HEK293 (cell line): ENCODE data around the gene RASA2.

Source experiments
- BCL11A ChIP-seq: fragments of 450-650 bp; formaldehyde crosslinking; IDR thresholded peaks from 2 replicates; pipeline ENCODE4 v1.5.1; 2016; ENCODE audit warnings: low read depth, missing biosample characterization, missing genetic modification characterization
- GLIS1 ChIP-seq: fragments of 450-650 bp; formaldehyde crosslinking; IDR thresholded peaks from 2 replicates; pipeline ENCODE4 v1.5.1; 2016; ENCODE audit warnings: missing biosample characterization, missing genetic modification characterization
- GLIS2 ChIP-seq: fragments of 450-650 bp; formaldehyde crosslinking; IDR thresholded peaks from 2 replicates; pipeline ENCODE4 v1.5.1; 2016; ENCODE audit warnings: missing biosample characterization, missing genetic modification characterization
- KLF10 ChIP-seq: fragments of 450-650 bp; IDR thresholded peaks from 2 replicates; pipeline ENCODE4 v1.5.1; 2018; ENCODE audit warnings: missing biosample characterization, mild to moderate bottlenecking, missing genetic modification characterization
- PBX3 ChIP-seq: sonication (generic); formaldehyde crosslinking; IDR thresholded peaks from 2 replicates; pipeline ENCODE4 v1.8.1; 2022; ENCODE audit warnings: mild to moderate bottlenecking, moderate library complexity, missing genetic modification reagents
- SCRT1 ChIP-seq: fragments of 450-650 bp; formaldehyde crosslinking; IDR thresholded peaks from 2 replicates; pipeline ENCODE4 v1.5.1; 2016; ENCODE audit warnings: missing biosample characterization, missing genetic modification characterization, borderline replicate concordance
- TSHZ1 ChIP-seq: fragments of 450-650 bp; formaldehyde crosslinking; IDR thresholded peaks from 2 replicates; pipeline ENCODE4 v1.5.1; 2016; ENCODE audit warnings: missing biosample characterization, missing genetic modification characterization, borderline replicate concordance
- YY1 ChIP-seq: fragments of 450-650 bp; formaldehyde crosslinking; IDR thresholded peaks from 2 replicates; pipeline ENCODE4 v1.5.1; 2018; ENCODE audit warnings: missing biosample characterization, missing genetic modification characterization
- ZBTB1 ChIP-seq: fragments of 450-650 bp; formaldehyde crosslinking; IDR thresholded peaks from 2 replicates; pipeline ENCODE4 v1.5.1; 2016; ENCODE audit warnings: missing biosample characterization, missing genetic modification characterization
- ZBTB10 ChIP-seq: fragments of 450-650 bp; formaldehyde crosslinking; IDR thresholded peaks from 2 replicates; pipeline ENCODE4 v1.5.1; 2016; ENCODE audit warnings: missing biosample characterization, missing genetic modification characterization
- ZBTB21 ChIP-seq: fragments of 450-650 bp; formaldehyde crosslinking; IDR thresholded peaks from 2 replicates; pipeline ENCODE4 v1.5.1; 2017; ENCODE audit warnings: missing biosample characterization, missing genetic modification characterization
- ZBTB48 ChIP-seq: fragments of 450-650 bp; formaldehyde crosslinking; IDR thresholded peaks from 2 replicates; pipeline ENCODE4 v1.5.1; 2016; ENCODE audit warnings: missing biosample characterization, missing genetic modification characterization
- ZBTB8A ChIP-seq: fragments of 450-650 bp; formaldehyde crosslinking; IDR thresholded peaks from 2 replicates; pipeline ENCODE4 v1.5.1; 2016; ENCODE audit warnings: missing biosample characterization, missing genetic modification characterization
- ZNF184 ChIP-seq: fragments of 450-650 bp; IDR thresholded peaks from 2 replicates; pipeline ENCODE4 v1.5.1; 2018; ENCODE audit warnings: missing biosample characterization, mild to moderate bottlenecking, missing genetic modification characterization
- ZNF2 ChIP-seq: fragments of 450-650 bp; formaldehyde crosslinking; IDR thresholded peaks from 2 replicates; pipeline ENCODE4 v1.5.1; 2016; ENCODE audit warnings: missing biosample characterization, missing genetic modification characterization
- ZNF302 ChIP-seq: fragments of 450-650 bp; formaldehyde crosslinking; IDR thresholded peaks from 2 replicates; pipeline ENCODE4 v1.5.1; 2016; ENCODE audit warnings: missing biosample characterization, missing genetic modification characterization, low read depth
- ZNF335 ChIP-seq: fragments of 450-650 bp; formaldehyde crosslinking; conservative IDR thresholded peaks from 2 replicates; pipeline ENCODE4 v1.5.1; 2016; ENCODE audit warnings: missing biosample characterization, missing genetic modification characterization
- ZNF354C ChIP-seq: fragments of 450-650 bp; formaldehyde crosslinking; IDR thresholded peaks from 2 replicates; pipeline ENCODE4 v1.5.1; 2016; ENCODE audit warnings: missing biosample characterization, missing genetic modification characterization, low read depth, borderline replicate concordance
- ZNF404 ChIP-seq: fragments of 450-650 bp; formaldehyde crosslinking; IDR thresholded peaks from 2 replicates; pipeline ENCODE4 v1.5.1; 2017; ENCODE audit warnings: missing biosample characterization, missing genetic modification characterization
- ZNF561 ChIP-seq: fragments of 450-650 bp; IDR thresholded peaks from 2 replicates; pipeline ENCODE4 v1.5.1; 2018; ENCODE audit warnings: missing biosample characterization, missing genetic modification characterization, borderline replicate concordance
- ZNF585B ChIP-seq: fragments of 450-650 bp; formaldehyde crosslinking; IDR thresholded peaks from 2 replicates; pipeline ENCODE4 v1.5.1; 2016; ENCODE audit warnings: missing biosample characterization, missing genetic modification characterization
- ZNF600 ChIP-seq: fragments of 450-650 bp; formaldehyde crosslinking; IDR thresholded peaks from 2 replicates; pipeline ENCODE4 v1.5.1; 2016; ENCODE audit warnings: missing biosample characterization, missing genetic modification characterization
- ZNF626 ChIP-seq: fragments of 450-650 bp; sonication (Bioruptor Pico); formaldehyde crosslinking; IDR thresholded peaks from 2 replicates; pipeline ENCODE4 v1.5.1; 2018; ENCODE audit warnings: missing biosample characterization, missing genetic modification characterization, inconsistent platforms
- ZNF639 ChIP-seq: fragments of 450-650 bp; formaldehyde crosslinking; IDR thresholded peaks from 2 replicates; pipeline ENCODE4 v1.5.1; 2016; ENCODE audit warnings: missing biosample characterization, missing genetic modification characterization
- ZNF837 ChIP-seq: fragments of 450-650 bp; formaldehyde crosslinking; IDR thresholded peaks from 2 replicates; pipeline ENCODE4 v1.5.1; 2016; ENCODE audit warnings: missing biosample characterization, missing genetic modification characterization
- TF ChIP-seq, protein P1 (sequence below): fragments of 450-650 bp; IDR thresholded peaks from 2 replicates; pipeline ENCODE4 v1.5.1; 2018; ENCODE audit warnings: missing biosample characterization, mild to moderate bottlenecking, missing genetic modification characterization
- TF ChIP-seq, protein P2 (sequence below): fragments of 450-650 bp; formaldehyde crosslinking; IDR thresholded peaks from 2 replicates; pipeline ENCODE4; 2016; ENCODE audit warnings: missing biosample characterization, missing genetic modification characterization

The RASA2 gene

GRCh38 chr3:141486746-141487520 lies at the start of gene RASA2 (continued):
- TF ChIP-seq TSHZ1 (tag by site-specific recombination) (no peak), ZNF639 (no peak), ZNF585B (tag by site-specific recombination) (no peak), ZNF404 (tag by site-specific recombination) (no peak), ZBTB1 (tag by site-specific recombination) (no peak), ZBTB10 (tag by site-specific recombination) (no peak), BCL11A (tag by site-specific recombination) (no peak), PBX3 (peak; percentile 35; the same call in 1 of the 2 replicates), KLF10 (tag by site-specific recombination) (peak; percentile 100), ZNF2 (tag by site-specific recombination) (no peak), ZNF561 (tag by site-specific recombination) (no peak), YY1 (0 out of 2 replicates have a peak, but pooled peaks have one; percentile 23), ZNF302 (tag by site-specific recombination) (no peak), ZNF184 (tag by site-specific recombination) (no peak), ZNF626 (tag by site-specific recombination) (no peak), ZBTB48 (tag by site-specific recombination) (peak; percentile 86; the same call in 1 of the 2 replicates), ZBTB8A (tag by site-specific recombination) (no peak; the same call in 1 of the 2 replicates), ZNF354C (tag by site-specific recombination) (no peak), GLIS1 (tag by site-specific recombination) (peak; percentile 58), ZNF335 (no peak; the same call in 1 of the 2 replicates), ZNF837 (tag by site-specific recombination) (no peak), GLIS2 (tag by site-specific recombination) (0 out of 2 replicates have a peak, but pooled peaks have one; percentile 39), ZNF600 (tag by site-specific recombination) (no peak), ZBTB21 (tag by site-specific recombination) (no peak), SCRT1 (tag by site-specific recombination) (no peak)
- TF ChIP-seq, protein P1, sequence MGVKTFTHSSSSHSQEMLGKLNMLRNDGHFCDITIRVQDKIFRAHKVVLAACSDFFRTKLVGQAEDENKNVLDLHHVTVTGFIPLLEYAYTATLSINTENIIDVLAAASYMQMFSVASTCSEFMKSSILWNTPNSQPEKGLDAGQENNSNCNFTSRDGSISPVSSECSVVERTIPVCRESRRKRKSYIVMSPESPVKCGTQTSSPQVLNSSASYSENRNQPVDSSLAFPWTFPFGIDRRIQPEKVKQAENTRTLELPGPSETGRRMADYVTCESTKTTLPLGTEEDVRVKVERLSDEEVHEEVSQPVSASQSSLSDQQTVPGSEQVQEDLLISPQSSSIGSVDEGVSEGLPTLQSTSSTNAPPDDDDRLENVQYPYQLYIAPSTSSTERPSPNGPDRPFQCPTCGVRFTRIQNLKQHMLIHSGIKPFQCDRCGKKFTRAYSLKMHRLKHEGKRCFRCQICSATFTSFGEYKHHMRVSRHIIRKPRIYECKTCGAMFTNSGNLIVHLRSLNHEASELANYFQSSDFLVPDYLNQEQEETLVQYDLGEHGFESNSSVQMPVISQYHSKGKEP (tag by site-specific recombination), result no peak
- TF ChIP-seq, protein P2, sequence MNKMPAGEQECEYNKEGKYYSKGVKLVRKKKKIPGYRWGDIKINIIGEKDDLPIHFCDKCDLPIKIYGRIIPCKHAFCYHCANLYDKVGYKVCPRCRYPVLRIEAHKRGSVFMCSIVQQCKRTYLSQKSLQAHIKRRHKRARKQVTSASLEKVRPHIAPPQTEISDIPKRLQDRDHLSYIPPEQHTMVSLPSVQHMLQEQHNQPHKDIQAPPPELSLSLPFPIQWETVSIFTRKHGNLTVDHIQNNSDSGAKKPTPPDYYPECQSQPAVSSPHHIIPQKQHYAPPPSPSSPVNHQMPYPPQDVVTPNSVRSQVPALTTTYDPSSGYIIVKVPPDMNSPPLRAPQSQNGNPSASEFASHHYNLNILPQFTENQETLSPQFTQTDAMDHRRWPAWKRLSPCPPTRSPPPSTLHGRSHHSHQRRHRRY (tag by site-specific recombination), result no peak
